Measurements from ENCODE around the gene TMEM86B.

DNA sequence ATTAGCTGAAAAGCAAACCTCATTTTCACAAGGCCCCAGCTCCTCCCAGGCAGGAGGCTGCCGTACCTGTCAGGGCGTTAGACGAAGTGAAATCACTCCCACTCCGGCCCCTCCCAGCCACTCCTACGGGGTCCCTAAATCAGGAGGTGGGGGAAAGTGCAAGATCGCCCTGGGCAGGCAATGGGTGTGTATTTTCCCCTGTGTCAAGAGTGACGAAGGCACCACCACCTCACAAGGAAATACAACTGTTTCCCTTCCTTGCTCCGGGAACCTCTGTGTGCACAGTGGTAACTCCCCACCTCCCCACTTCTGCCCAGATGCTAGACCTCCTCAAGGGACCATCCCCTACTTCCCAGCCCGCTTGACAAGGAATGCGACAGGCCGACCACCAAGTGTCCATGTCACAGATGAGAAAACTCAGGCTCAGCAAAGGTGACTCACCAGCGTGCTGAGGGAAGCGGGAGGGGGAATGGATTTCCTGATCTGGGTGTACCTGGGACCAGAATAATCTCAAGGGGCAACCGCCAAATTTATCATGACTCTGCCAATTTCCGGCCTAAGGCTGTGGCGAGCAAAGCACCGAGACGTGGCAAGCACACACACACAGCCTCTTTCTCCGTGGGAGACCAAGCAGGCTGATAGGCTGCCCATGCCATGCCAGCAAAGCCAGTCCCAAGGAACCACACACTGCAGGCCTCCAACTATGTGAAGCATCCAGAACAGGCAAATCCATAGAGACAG, 22.9 kb upstream of the TMEM86B start:
- TF ChIP-seq, protein P1, sequence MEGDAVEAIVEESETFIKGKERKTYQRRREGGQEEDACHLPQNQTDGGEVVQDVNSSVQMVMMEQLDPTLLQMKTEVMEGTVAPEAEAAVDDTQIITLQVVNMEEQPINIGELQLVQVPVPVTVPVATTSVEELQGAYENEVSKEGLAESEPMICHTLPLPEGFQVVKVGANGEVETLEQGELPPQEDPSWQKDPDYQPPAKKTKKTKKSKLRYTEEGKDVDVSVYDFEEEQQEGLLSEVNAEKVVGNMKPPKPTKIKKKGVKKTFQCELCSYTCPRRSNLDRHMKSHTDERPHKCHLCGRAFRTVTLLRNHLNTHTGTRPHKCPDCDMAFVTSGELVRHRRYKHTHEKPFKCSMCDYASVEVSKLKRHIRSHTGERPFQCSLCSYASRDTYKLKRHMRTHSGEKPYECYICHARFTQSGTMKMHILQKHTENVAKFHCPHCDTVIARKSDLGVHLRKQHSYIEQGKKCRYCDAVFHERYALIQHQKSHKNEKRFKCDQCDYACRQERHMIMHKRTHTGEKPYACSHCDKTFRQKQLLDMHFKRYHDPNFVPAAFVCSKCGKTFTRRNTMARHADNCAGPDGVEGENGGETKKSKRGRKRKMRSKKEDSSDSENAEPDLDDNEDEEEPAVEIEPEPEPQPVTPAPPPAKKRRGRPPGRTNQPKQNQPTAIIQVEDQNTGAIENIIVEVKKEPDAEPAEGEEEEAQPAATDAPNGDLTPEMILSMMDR (IDR thresholded peaks at IDR 0.05): no peak
- no peak for TF ChIP-seq POLR2A (IDR thresholded peaks at IDR 0.05)

Data from testis (tissue), 2 donors.